ENCODE data around the gene RGPD3.

DNA sequence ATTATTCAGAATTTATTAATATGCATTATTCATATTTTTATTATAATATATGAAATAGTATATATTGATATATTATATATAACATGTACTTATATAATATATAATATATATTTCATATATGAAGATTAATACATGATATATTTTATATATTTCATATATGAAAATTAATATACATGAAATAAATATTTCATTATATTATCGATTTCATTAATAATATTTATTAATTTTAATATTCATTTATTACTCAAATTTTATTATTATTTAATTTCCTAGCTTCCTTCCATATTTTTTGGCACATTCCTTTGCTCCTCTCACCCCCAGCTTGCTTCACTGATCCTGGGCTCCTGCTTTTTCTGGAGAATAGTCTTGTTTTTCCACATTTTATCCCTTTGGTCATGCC lies 48.7 kb upstream of the RGPD3 start:
- TF ChIP-seq, protein P1, sequence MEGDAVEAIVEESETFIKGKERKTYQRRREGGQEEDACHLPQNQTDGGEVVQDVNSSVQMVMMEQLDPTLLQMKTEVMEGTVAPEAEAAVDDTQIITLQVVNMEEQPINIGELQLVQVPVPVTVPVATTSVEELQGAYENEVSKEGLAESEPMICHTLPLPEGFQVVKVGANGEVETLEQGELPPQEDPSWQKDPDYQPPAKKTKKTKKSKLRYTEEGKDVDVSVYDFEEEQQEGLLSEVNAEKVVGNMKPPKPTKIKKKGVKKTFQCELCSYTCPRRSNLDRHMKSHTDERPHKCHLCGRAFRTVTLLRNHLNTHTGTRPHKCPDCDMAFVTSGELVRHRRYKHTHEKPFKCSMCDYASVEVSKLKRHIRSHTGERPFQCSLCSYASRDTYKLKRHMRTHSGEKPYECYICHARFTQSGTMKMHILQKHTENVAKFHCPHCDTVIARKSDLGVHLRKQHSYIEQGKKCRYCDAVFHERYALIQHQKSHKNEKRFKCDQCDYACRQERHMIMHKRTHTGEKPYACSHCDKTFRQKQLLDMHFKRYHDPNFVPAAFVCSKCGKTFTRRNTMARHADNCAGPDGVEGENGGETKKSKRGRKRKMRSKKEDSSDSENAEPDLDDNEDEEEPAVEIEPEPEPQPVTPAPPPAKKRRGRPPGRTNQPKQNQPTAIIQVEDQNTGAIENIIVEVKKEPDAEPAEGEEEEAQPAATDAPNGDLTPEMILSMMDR (IDR thresholded peaks at IDR 0.05; ENCODE audit: poor library complexity, severe bottlenecking) = no peak
- no peak for TF ChIP-seq EZH2 (IDR thresholded peaks at IDR 0.05; ENCODE audit: borderline replicate concordance, insufficient read depth, low read length, poor library complexity, severe bottlenecking)
- no peak for TF ChIP-seq POLR2AphosphoS5 (IDR thresholded peaks at IDR 0.05)
- TF ChIP-seq TAF1 (IDR thresholded peaks at IDR 0.05; ENCODE audit: low read depth) = no peak
- TF ChIP-seq, protein P2, sequence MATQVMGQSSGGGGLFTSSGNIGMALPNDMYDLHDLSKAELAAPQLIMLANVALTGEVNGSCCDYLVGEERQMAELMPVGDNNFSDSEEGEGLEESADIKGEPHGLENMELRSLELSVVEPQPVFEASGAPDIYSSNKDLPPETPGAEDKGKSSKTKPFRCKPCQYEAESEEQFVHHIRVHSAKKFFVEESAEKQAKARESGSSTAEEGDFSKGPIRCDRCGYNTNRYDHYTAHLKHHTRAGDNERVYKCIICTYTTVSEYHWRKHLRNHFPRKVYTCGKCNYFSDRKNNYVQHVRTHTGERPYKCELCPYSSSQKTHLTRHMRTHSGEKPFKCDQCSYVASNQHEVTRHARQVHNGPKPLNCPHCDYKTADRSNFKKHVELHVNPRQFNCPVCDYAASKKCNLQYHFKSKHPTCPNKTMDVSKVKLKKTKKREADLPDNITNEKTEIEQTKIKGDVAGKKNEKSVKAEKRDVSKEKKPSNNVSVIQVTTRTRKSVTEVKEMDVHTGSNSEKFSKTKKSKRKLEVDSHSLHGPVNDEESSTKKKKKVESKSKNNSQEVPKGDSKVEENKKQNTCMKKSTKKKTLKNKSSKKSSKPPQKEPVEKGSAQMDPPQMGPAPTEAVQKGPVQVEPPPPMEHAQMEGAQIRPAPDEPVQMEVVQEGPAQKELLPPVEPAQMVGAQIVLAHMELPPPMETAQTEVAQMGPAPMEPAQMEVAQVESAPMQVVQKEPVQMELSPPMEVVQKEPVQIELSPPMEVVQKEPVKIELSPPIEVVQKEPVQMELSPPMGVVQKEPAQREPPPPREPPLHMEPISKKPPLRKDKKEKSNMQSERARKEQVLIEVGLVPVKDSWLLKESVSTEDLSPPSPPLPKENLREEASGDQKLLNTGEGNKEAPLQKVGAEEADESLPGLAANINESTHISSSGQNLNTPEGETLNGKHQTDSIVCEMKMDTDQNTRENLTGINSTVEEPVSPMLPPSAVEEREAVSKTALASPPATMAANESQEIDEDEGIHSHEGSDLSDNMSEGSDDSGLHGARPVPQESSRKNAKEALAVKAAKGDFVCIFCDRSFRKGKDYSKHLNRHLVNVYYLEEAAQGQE (IDR thresholded peaks at IDR 0.05; ENCODE audit: borderline replicate concordance) = no peak
- no peak for TF ChIP-seq MXI1 (conservative IDR thresholded peaks at IDR 0.05; ENCODE audit: poor library complexity, severe bottlenecking)
- TF ChIP-seq RAD21 (conservative IDR thresholded peaks at IDR 0.05) = no peak
- TF ChIP-seq EP300 (conservative IDR thresholded peaks at IDR 0.05; ENCODE audit: poor library complexity, severe bottlenecking) = no peak
